GM12891 (cell line): ENCODE results near the gene TRA2B.

Experiments
- DNase-seq: peaks from one replicate; pipeline ENCODE4 v3.0.0; 2011; ENCODE audit warnings: low spot score; ENCODE audit not compliant: insufficient read length
- FAIRE-seq: peaks from 2 replicates; lab custom pipeline; 2011; peaks lifted over from hg19 to GRCh38; lab: Jason Lieb, UNC
- PAX5 ChIP-seq: IDR thresholded peaks from 2 replicates; pipeline ENCODE4 v1.6.1; 2011; ENCODE audit warnings: low read length, moderate library complexity, mild to moderate bottlenecking; ENCODE audit not compliant: insufficient read depth, severe bottlenecking
- POLR2A ChIP-seq: IDR thresholded peaks from 2 replicates; pipeline ENCODE4 v1.6.1; 2011; ENCODE audit warnings: low read depth, low read length, control low read depth
- POLR2AphosphoS5 ChIP-seq: IDR thresholded peaks from 2 replicates; pipeline ENCODE4 v1.6.1; 2011; ENCODE audit warnings: low read depth, low read length, control low read depth
- POU2F2 ChIP-seq: IDR thresholded peaks from 2 replicates; pipeline ENCODE4 v1.6.1; 2011; ENCODE audit warnings: low read depth, mild to moderate bottlenecking, control low read depth, low read length, moderate library complexity
- SPI1 ChIP-seq: IDR thresholded peaks from 2 replicates; pipeline ENCODE4 v1.6.1; 2011; ENCODE audit warnings: low read depth, low read length, control low read depth
- TAF1 ChIP-seq: IDR thresholded peaks from 2 replicates; pipeline ENCODE4 v1.6.1; 2011; ENCODE audit warnings: low read depth, low read length, control low read depth

The TRA2B gene

GRCh38 chr3:185880600-185880999 lies 57.2 kb downstream of the TRA2B start:
- TF ChIP-seq POLR2A (no peak), POU2F2 (no peak), POLR2AphosphoS5 (no peak), PAX5 (no peak), TAF1 (no peak), SPI1 (no peak)
- no peak for FAIRE-seq

GRCh38 chr3:185878920-185879319 lies 58.9 kb downstream of the TRA2B start:
- FAIRE-seq, result no peak
- no peak for TF ChIP-seq POLR2A
- no peak for TF ChIP-seq POLR2AphosphoS5
- TF ChIP-seq SPI1, result no peak
- TF ChIP-seq PAX5, result no peak
- no peak for TF ChIP-seq POU2F2
- no peak for TF ChIP-seq TAF1
- DNase-seq, result no peak

More at GRCh38 chr3:185880600-185880999, 57.2 kb downstream of the TRA2B start:
- DNase-seq, result no peak

GRCh38 chr3:185874119-185874518 lies 63.7 kb downstream of the TRA2B start:
- FAIRE-seq, result no peak
- TF ChIP-seq SPI1 (no peak), POLR2A (no peak), TAF1 (no peak), PAX5 (no peak), POU2F2 (no peak), POLR2AphosphoS5 (no peak)

GRCh38 chr3:185867650-185868049 lies 70.2 kb downstream of the TRA2B start:
- no peak for FAIRE-seq
- no peak for DNase-seq
- TF ChIP-seq TAF1 (no peak), PAX5 (no peak), POLR2A (no peak), POLR2AphosphoS5 (no peak), SPI1 (no peak), POU2F2 (no peak)

More at GRCh38 chr3:185874119-185874518, 63.7 kb downstream of the TRA2B start:
- DNase-seq, result no peak

- no peak for FAIRE-seq
- TF ChIP-seq POLR2A, result no peak
- TF ChIP-seq SPI1, result no peak
- TF ChIP-seq POU2F2, result no peak
- no peak for TF ChIP-seq POLR2AphosphoS5
Measured at GRCh38 chr3:185866995-185867394, 70.8 kb downstream of the TRA2B start.

GRCh38 chr3:185866555-185866954 lies 71.3 kb downstream of the TRA2B start:
- TF ChIP-seq PAX5, result no peak
- TF ChIP-seq POU2F2, result no peak
- TF ChIP-seq POLR2AphosphoS5, result no peak
- no peak for TF ChIP-seq TAF1
- no peak for TF ChIP-seq POLR2A
- no peak for TF ChIP-seq SPI1
- DNase-seq (no peak), FAIRE-seq (no peak)

More at GRCh38 chr3:185866995-185867394, 70.8 kb downstream of the TRA2B start:
- no peak for DNase-seq
